K562 (cell line): ENCODE results near the gene FAM120C. TPM values are rescaled to one million over a fixed set of nuclear protein-coding genes. Genes with fewer than 3 reads are reported as not detected.

Experiments used
- ARID2 ChIP-seq: fragments of 450-650 bp; IDR thresholded peaks from 2 replicates; pipeline ENCODE4 v1.6.1; 2017; ENCODE audit warnings: antibody characterized with exemption, mild to moderate bottlenecking
- ATF1 ChIP-seq, 2 experiments: fragments of 450-650 bp in 1 of 2; IDR thresholded peaks; 2 replicates each; pipeline ENCODE4 v1.6.1; 2016; ENCODE audit warnings: missing compliant biosample characterization in 1 of 2, missing genetic modification characterization in 1 of 2
- BRD4 ChIP-seq: fragments of 200-600 bp; sonication (generic); IDR thresholded peaks from 2 replicates; pipeline ENCODE4 v1.6.1; 2017; ENCODE audit warnings: inconsistent platforms
- ELF2 ChIP-seq: fragments of 250-450 bp; sonication (Bioruptor Pico); IDR thresholded peaks from 2 replicates; pipeline ENCODE4 v1.5.0; 2021; ENCODE audit warnings: mild to moderate bottlenecking
- FOXK2 ChIP-seq, 2 experiments: fragments of 450-650 bp; IDR thresholded peaks in 1 of 2; conservative IDR thresholded peaks in 1 of 2; 2 replicates each; pipeline ENCODE4 v1.6.1; 2016; ENCODE audit warnings: low read depth in 2 of 2, mild to moderate bottlenecking in 1 of 2
- HDAC1 ChIP-seq, 2 experiments: fragments of 450-650 bp; IDR thresholded peaks; 2 replicates each; pipeline ENCODE4 v1.6.1; 2016 to 2017; ENCODE audit warnings: inconsistent platforms in 1 of 2, mild to moderate bottlenecking in 1 of 2, moderate library complexity in 1 of 2
- HNRNPLL ChIP-seq: fragments of 200-400 bp; formaldehyde crosslinking; IDR thresholded peaks from 2 replicates; pipeline ENCODE4 v1.6.1; 2017; ENCODE audit warnings: low read length, low read depth, mild to moderate bottlenecking; ENCODE audit not compliant: poor library complexity, severe bottlenecking
- NR1H2 ChIP-seq: sonication (generic); formaldehyde crosslinking; IDR thresholded peaks from 2 replicates; pipeline ENCODE4 v1.4.0; 2020; ENCODE audit warnings: mild to moderate bottlenecking, missing genetic modification reagents
- SMARCC2 ChIP-seq: fragments of 450-650 bp; IDR thresholded peaks from 2 replicates; pipeline ENCODE4 v1.6.1; 2017; ENCODE audit warnings: antibody characterized with exemption, moderate library complexity, mild to moderate bottlenecking, low read depth
- SREBF1 ChIP-seq: fragments of 150-350 bp; IDR thresholded peaks from 2 replicates; pipeline ENCODE4 v1.6.1; 2014; ENCODE audit warnings: antibody characterized with exemption, low read depth, low read length, borderline replicate concordance
- SRSF9 ChIP-seq: fragments of 200-400 bp; formaldehyde crosslinking; IDR thresholded peaks from 2 replicates; pipeline ENCODE4 v1.6.1; 2017; ENCODE audit warnings: low read depth, low read length, borderline replicate concordance
- TGIF2 ChIP-seq: sonication (generic); formaldehyde crosslinking; IDR thresholded peaks from 2 replicates; pipeline ENCODE4 v1.8.1; 2022; ENCODE audit warnings: mild to moderate bottlenecking, missing genetic modification reagents, moderate library complexity
- ZNF175 ChIP-seq: fragments of 200-800 bp; sonication (Bioruptor generic); IDR thresholded peaks from 2 replicates; pipeline ENCODE4 v1.6.1; 2016; ENCODE audit warnings: low read depth, mild to moderate bottlenecking, missing genetic modification characterization, missing compliant biosample characterization
- polyA plus RNA-seq, 8 experiments: library from polyadenylated mRNA; depleted of rRNA in 4 of 8; stranded (reverse) in 5 of 8; unstranded in 3 of 8; fragments of >200 nt; fragmentation: Nextera tagmentation in 2 of 8; fragmentation: Illumina TruSeq in 1 of 8; extraction: Ambion mirVana in 2 of 8; extraction: Trizol in 1 of 8; gene quantifications; 2 replicates each; pipeline versions ENCODE4 v1.2.1 to v1.2.3, GENCODE V29; 2011 to 2014; ENCODE audit warnings: inconsistent platforms in 1 of 8, missing spikeins in 1 of 8
- total RNA-seq, 7 experiments: library from RNA; depleted of rRNA in 6 of 7; stranded (reverse); fragments of >200 nt in 6 of 7; fragmentation: Illumina TruSeq in 2 of 7; extraction: Trizol in 2 of 7; gene quantifications; 2 replicates each; pipeline versions ENCODE4 v1.2.1 to v1.2.3, GENCODE V29; 2011 to 2021; ENCODE audit warnings: low replicate concordance in 1 of 7
- TF ChIP-seq, protein P1 (sequence below): sonication (generic); formaldehyde crosslinking; IDR thresholded peaks from 2 replicates; pipeline ENCODE4 v1.8.0; 2022; ENCODE audit warnings: mild to moderate bottlenecking, missing genetic modification reagents
- TF ChIP-seq, protein P2 (sequence below), 2 experiments: fragments of 250-450 bp in 1 of 2; fragments of 450-650 bp in 1 of 2; sonication (Bioruptor Pico) in 1 of 2; IDR thresholded peaks; 2 replicates each; pipeline versions ENCODE4 v1.6.1 to v1.8.0; 2016 to 2021; ENCODE audit warnings: mild to moderate bottlenecking in 2 of 2, moderate library complexity in 2 of 2, missing compliant biosample characterization in 1 of 2, missing genetic modification characterization in 1 of 2
- TF ChIP-seq, protein P3 (sequence below): fragments of 450-650 bp; IDR thresholded peaks from 2 replicates; pipeline ENCODE4 v1.6.1; 2016; ENCODE audit warnings: missing biosample characterization, missing genetic modification characterization
- TF ChIP-seq, protein P4 (sequence below): conservative IDR thresholded peaks from 2 replicates; pipeline ENCODE4 v1.6.1; 2011; ENCODE audit warnings: low read depth, mild to moderate bottlenecking, low read length; ENCODE audit not compliant: control insufficient read depth
- TF ChIP-seq, protein P5 (sequence below): fragments of 250-450 bp; sonication (Bioruptor Pico); IDR thresholded peaks from 2 replicates; pipeline ENCODE4 v1.5.0; 2022; ENCODE audit warnings: mild to moderate bottlenecking

FAM120C gene
- total and polyA plus RNA-seq, 9 of the 15 experiments (the other 6 are each of a cell fraction or from before 2014, with no cell fraction given), result 0.21 to 6.7 (median 2.1) TPM

DNA sequence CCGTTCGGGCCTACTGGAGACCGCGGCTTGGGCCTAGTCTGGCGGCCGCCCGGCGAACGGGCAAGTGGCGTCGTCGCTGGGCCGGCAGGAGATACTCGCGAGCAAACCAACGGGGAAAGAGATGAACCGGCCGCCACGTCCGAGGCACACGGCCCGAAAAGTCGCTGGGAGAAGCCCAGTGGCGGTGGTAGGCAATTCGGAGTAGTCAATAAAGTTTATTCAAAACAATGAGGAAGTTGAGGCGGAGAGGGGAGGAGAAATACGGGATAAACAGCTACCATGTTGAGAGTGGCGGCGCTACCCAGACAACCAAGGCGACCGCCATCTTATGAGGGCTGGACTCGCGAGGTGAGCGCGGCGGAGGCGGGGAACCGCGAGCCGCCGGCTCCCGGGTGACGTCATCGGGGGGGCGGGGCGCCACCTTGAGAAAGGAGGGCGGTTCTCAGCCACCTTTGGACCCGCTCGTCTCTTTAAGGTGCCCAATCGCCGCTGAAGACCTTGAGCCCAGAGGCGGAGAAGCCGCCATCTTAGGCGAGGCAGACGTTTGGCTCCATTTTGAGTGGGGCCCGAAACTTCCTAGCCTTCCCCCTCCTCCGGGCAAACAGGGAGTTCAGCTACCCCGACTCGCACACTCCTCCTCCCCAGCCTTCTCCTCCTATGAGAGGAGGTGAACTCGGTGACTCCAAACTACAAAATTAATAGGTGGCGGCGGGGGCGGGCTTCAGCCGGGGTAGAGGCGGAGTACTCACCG, 138.8 kb downstream of the FAM120C start, which contains the start of gene PHF8 (continued):
- TF ChIP-seq FOXK2 (conservative IDR thresholded peaks at IDR 0.05 in 1 of 2, IDR thresholded peaks at IDR 0.05 in 1 of 2; ENCODE audit: low read depth in 2 of 2), result peak; percentile 95 to 97
- peak; percentile 67 for TF ChIP-seq HNRNPLL
- TF ChIP-seq, protein P1, sequence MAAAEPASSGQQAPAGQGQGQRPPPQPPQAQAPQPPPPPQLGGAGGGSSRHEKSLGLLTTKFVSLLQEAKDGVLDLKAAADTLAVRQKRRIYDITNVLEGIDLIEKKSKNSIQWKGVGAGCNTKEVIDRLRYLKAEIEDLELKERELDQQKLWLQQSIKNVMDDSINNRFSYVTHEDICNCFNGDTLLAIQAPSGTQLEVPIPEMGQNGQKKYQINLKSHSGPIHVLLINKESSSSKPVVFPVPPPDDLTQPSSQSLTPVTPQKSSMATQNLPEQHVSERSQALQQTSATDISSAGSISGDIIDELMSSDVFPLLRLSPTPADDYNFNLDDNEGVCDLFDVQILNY (CRISPR knock-in tag), result no peak
- TF ChIP-seq HDAC1 (IDR thresholded peaks at IDR 0.05), result no peak; a peak in 1 of 4 replicates
- TF ChIP-seq, protein P2, sequence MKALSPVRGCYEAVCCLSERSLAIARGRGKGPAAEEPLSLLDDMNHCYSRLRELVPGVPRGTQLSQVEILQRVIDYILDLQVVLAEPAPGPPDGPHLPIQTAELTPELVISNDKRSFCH (CRISPR knock-in tag; IDR thresholded peaks at IDR 0.05), result no peak
- TF ChIP-seq, protein P2 (tag; IDR thresholded peaks at IDR 0.05), result peak; percentile 70
- 0 out of 2 replicates have a peak, but pooled peaks have one; percentile 44 for TF ChIP-seq SREBF1
- no peak for TF ChIP-seq TGIF2 (CRISPR knock-in tag)
- TF ChIP-seq ATF1 (CRISPR knock-in tag; IDR thresholded peaks at IDR 0.05), result peak; percentile 50; the same call in 1 of the 2 replicates
- peak; percentile 97 for TF ChIP-seq ATF1 (tag; IDR thresholded peaks at IDR 0.05)
- TF ChIP-seq, protein P3, sequence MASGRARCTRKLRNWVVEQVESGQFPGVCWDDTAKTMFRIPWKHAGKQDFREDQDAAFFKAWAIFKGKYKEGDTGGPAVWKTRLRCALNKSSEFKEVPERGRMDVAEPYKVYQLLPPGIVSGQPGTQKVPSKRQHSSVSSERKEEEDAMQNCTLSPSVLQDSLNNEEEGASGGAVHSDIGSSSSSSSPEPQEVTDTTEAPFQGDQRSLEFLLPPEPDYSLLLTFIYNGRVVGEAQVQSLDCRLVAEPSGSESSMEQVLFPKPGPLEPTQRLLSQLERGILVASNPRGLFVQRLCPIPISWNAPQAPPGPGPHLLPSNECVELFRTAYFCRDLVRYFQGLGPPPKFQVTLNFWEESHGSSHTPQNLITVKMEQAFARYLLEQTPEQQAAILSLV (tag), result no peak
- no peak for TF ChIP-seq ARID2
- TF ChIP-seq, protein P4, sequence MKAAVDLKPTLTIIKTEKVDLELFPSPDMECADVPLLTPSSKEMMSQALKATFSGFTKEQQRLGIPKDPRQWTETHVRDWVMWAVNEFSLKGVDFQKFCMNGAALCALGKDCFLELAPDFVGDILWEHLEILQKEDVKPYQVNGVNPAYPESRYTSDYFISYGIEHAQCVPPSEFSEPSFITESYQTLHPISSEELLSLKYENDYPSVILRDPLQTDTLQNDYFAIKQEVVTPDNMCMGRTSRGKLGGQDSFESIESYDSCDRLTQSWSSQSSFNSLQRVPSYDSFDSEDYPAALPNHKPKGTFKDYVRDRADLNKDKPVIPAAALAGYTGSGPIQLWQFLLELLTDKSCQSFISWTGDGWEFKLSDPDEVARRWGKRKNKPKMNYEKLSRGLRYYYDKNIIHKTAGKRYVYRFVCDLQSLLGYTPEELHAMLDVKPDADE, result peak; percentile 90
- TF ChIP-seq SMARCC2, result no peak
- TF ChIP-seq, protein P5, sequence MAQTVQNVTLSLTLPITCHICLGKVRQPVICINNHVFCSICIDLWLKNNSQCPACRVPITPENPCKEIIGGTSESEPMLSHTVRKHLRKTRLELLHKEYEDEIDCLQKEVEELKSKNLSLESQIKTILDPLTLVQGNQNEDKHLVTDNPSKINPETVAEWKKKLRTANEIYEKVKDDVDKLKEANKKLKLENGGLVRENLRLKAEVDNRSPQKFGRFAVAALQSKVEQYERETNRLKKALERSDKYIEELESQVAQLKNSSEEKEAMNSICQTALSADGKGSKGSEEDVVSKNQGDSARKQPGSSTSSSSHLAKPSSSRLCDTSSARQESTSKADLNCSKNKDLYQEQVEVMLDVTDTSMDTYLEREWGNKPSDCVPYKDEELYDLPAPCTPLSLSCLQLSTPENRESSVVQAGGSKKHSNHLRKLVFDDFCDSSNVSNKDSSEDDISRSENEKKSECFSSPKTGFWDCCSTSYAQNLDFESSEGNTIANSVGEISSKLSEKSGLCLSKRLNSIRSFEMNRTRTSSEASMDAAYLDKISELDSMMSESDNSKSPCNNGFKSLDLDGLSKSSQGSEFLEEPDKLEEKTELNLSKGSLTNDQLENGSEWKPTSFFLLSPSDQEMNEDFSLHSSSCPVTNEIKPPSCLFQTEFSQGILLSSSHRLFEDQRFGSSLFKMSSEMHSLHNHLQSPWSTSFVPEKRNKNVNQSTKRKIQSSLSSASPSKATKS (CRISPR knock-in tag), result no peak
- peak; percentile 81 for TF ChIP-seq ZNF175 (CRISPR knock-in tag)
- TF ChIP-seq SRSF9, result no peak
- no peak for TF ChIP-seq NR1H2 (CRISPR knock-in tag)
- TF ChIP-seq ELF2, result peak; percentile 96
- TF ChIP-seq BRD4, result peak; percentile 93; the same call in 1 of the 2 replicates
